ENCODE measurements around the gene RPTOR.

Gene RPTOR

GRCh38 chr17:80586846-80587228 is 42.2 kb downstream of the RPTOR start:
- DNase-seq (ENCODE audit: low read depth in 2 of 2): no peak

- no peak for DNase-seq (ENCODE audit: low read depth in 2 of 2)
These were observed 44.2 kb downstream of the RPTOR start for GRCh38 chr17:80588702-80589383.

GRCh38 chr17:80591788-80592187 is 47.1 kb downstream of the RPTOR start:
- no peak for DNase-seq (ENCODE audit: low read depth in 2 of 2)

- DNase-seq (ENCODE audit: low read depth in 2 of 2): no peak
These were observed 47.6 kb downstream of the RPTOR start for GRCh38 chr17:80592243-80592642.

- no peak for DNase-seq (ENCODE audit: low read depth in 2 of 2)
These were observed 48.5 kb downstream of the RPTOR start for GRCh38 chr17:80593181-80593580.

GRCh38 chr17:80594431-80595269 is 50.0 kb downstream of the RPTOR start:
- no peak for DNase-seq (ENCODE audit: low read depth in 2 of 2)

GRCh38 chr17:80596760-80597608 is 52.3 kb downstream of the RPTOR start:
- no peak for DNase-seq (ENCODE audit: low read depth in 2 of 2)

GRCh38 chr17:80598813-80599545 is 54.3 kb downstream of the RPTOR start:
- no peak for DNase-seq (ENCODE audit: low read depth in 2 of 2)

- DNase-seq (ENCODE audit: low read depth in 2 of 2): no peak
These were observed 55.1 kb downstream of the RPTOR start for GRCh38 chr17:80599546-80600305.

- no peak for DNase-seq (ENCODE audit: low read depth in 2 of 2)
These were observed 56.5 kb downstream of the RPTOR start for GRCh38 chr17:80601146-80601545.

- no peak for DNase-seq (ENCODE audit: low read depth in 2 of 2)
These were observed 58.8 kb downstream of the RPTOR start for GRCh38 chr17:80603396-80603795.

- DNase-seq (ENCODE audit: low read depth in 2 of 2): no peak
These were observed 59.5 kb downstream of the RPTOR start for GRCh38 chr17:80604009-80604669.

- no peak for DNase-seq (ENCODE audit: low read depth in 2 of 2)
These were observed 60.0 kb downstream of the RPTOR start for GRCh38 chr17:80604670-80605010.

- DNase-seq (ENCODE audit: low read depth in 2 of 2): peak; percentile 13 to 63
These were observed 60.9 kb downstream of the RPTOR start for GRCh38 chr17:80605326-80606066.

GRCh38 chr17:80608326-80608725 is 63.7 kb downstream of the RPTOR start:
- no peak for DNase-seq (ENCODE audit: low read depth in 2 of 2)

- DNase-seq (ENCODE audit: low read depth in 2 of 2): no peak
These were observed 65.1 kb downstream of the RPTOR start for GRCh38 chr17:80609757-80610156.

GRCh38 chr17:80611816-80612215 is 67.2 kb downstream of the RPTOR start:
- DNase-seq (ENCODE audit: low read depth in 2 of 2): no peak

- no peak for DNase-seq (ENCODE audit: low read depth in 2 of 2)
These were observed 68.5 kb downstream of the RPTOR start for GRCh38 chr17:80612997-80613731.

GRCh38 chr17:80613732-80614071 is 69.1 kb downstream of the RPTOR start:
- DNase-seq (ENCODE audit: low read depth in 2 of 2): no peak
